Left renal cortex interstitium (tissue), 4 donors: ENCODE data around the gene TEX9. TPM values are rescaled to one million over a fixed set of nuclear protein-coding genes. Genes with fewer than 3 reads are reported as not detected.
"Not testable (repeated sequence)": the region's sequence is repeated elsewhere in the genome, so short reads cannot be mapped to it uniquely, and the experiment has no call there.

Experiments
- DNase-seq, 4 donors: peaks; one replicate each; pipeline ENCODE4 v3.0.0-alpha.2; 2013; ENCODE audit warnings: low read depth in 4 of 4, low spot score in 2 of 4, missing footprints in 1 of 4
- polyA plus RNA-seq, 4 donors: library from polyadenylated mRNA; unstranded; fragments of 120-200 nt; gene quantifications; one replicate each; pipeline ENCODE4 v1.2.1, GENCODE V29; 2013; ENCODE audit not compliant: insufficient read length in 4 of 4

Gene TEX9
- polyA plus RNA-seq, 4 donors = 25.7 to 31.4 (median 28.8) TPM

GRCh38 chr15:56361987-56362386 lies 3.2 kb upstream of the TEX9 start:
- no peak for DNase-seq

GRCh38 chr15:56366211-56366610 lies 985 bp downstream of the TEX9 start:
- DNase-seq = peak in 3 of 4 donors; percentile 8 to 17 (median 8)

GRCh38 chr15:56367156-56367555 lies 1.9 kb downstream of the TEX9 start:
- DNase-seq = no peak

- no peak for DNase-seq
These were observed 4.0 kb downstream of the TEX9 start for GRCh38 chr15:56369234-56369633.

GRCh38 chr15:56371495-56372147 lies 6.4 kb downstream of the TEX9 start:
- no peak for DNase-seq

GRCh38 chr15:56374693-56375092 lies 9.5 kb downstream of the TEX9 start:
- DNase-seq = not testable (repeated sequence)

GRCh38 chr15:56377822-56378221 lies 12.6 kb downstream of the TEX9 start:
- not testable (repeated sequence) for DNase-seq

- no peak for DNase-seq
These were observed 17.8 kb downstream of the TEX9 start for GRCh38 chr15:56383010-56383409.

- DNase-seq = no peak
These were observed 20.7 kb downstream of the TEX9 start for GRCh38 chr15:56385908-56386307.

- no peak for DNase-seq
These were observed 25.6 kb downstream of the TEX9 start for GRCh38 chr15:56390739-56391267.

- no peak for DNase-seq
These were observed 28.1 kb downstream of the TEX9 start for GRCh38 chr15:56393277-56393676.

GRCh38 chr15:56394909-56395308 lies 29.7 kb downstream of the TEX9 start:
- DNase-seq = no peak

- not testable (repeated sequence) for DNase-seq
These were observed 32.1 kb downstream of the TEX9 start for GRCh38 chr15:56397325-56397724.

- not testable (repeated sequence) for DNase-seq
These were observed 34.0 kb downstream of the TEX9 start for GRCh38 chr15:56399209-56399608.

GRCh38 chr15:56410721-56411120 lies 45.5 kb downstream of the TEX9 start:
- DNase-seq = peak in 1 of 4 donors; percentile 6

GRCh38 chr15:56411122-56411749 lies 46.0 kb downstream of the TEX9 start:
- DNase-seq = no peak

GRCh38 chr15:56413114-56413733 lies 48.0 kb downstream of the TEX9 start:
- DNase-seq = not testable (repeated sequence)

- DNase-seq = no peak
These were observed 60.0 kb downstream of the TEX9 start for GRCh38 chr15:56425276-56425675.

GRCh38 chr15:56425976-56426375 lies 60.8 kb downstream of the TEX9 start:
- no peak for DNase-seq

GRCh38 chr15:56428821-56429458 lies 63.7 kb downstream of the TEX9 start:
- peak in 1 of 4 donors; percentile 6 for DNase-seq

GRCh38 chr15:56432304-56432703 lies 67.1 kb downstream of the TEX9 start:
- DNase-seq = no peak
